Astrocyte of the cerebellum (primary cell): Measurements from ENCODE around the gene CFAP70.

ENCODE experiments used
- DNase-seq: peaks from one replicate; pipeline ENCODE4 v3.0.0-alpha.2; 2011; ENCODE audit warnings: low read depth
- H3K4me3 ChIP-seq: 2 replicates; pipeline ENCODE4 v1.5.1; 2011; ENCODE audit warnings: mild to moderate bottlenecking, low read depth, low read length, moderate library complexity
- CTCF ChIP-seq: IDR thresholded peaks from 2 replicates; pipeline ENCODE4 v1.5.1; 2012; ENCODE audit warnings: low read length, low read depth, moderate library complexity, mild to moderate bottlenecking; ENCODE audit errors: missing control alignments
- in situ Hi-C: cut with HindIII; loops from 2 replicates; pipeline ENCODE4 v1.10.0; 2017; ENCODE audit warnings: low sequenced_read_pairs

The CFAP70 gene

GRCh38 chr10:73358331-73359279 is at the start of gene CFAP70:
CFAP70 (minus strand) TSS chr10:73358864; CDS start chr10:73354796, 4,068 bp downstream.
- in situ Hi-C loops = loop anchor here (5.0 kb wide), 1 partner anchor 61 kb away; no protein-coding TSS in a partner anchor
- TF ChIP-seq CTCF = no peak
- DNase-seq = peak; percentile 93
- peak within 1 kb of the TSS; percentile 66 for H3K4me3 ChIP-seq

GRCh38 chr10:73408061-73408460 is 49.4 kb upstream of the CFAP70 start:
- DNase-seq = no peak
- no peak for TF ChIP-seq CTCF
- H3K4me3 ChIP-seq = no peak overlapping the region
- in situ Hi-C loops = no loop called here

- no peak for TF ChIP-seq CTCF
- no peak overlapping the region for H3K4me3 ChIP-seq
- DNase-seq = no peak
- in situ Hi-C loops = no loop called here
These were observed 48.8 kb upstream of the CFAP70 start for GRCh38 chr10:73407495-73407894.

- no peak for DNase-seq
- no peak overlapping the region for H3K4me3 ChIP-seq
- in situ Hi-C loops = no loop called here
- no peak for TF ChIP-seq CTCF
These were observed 48.2 kb upstream of the CFAP70 start for GRCh38 chr10:73406846-73407245.

- in situ Hi-C loops = no loop called here
- no peak for TF ChIP-seq CTCF
These were observed 46.9 kb upstream of the CFAP70 start for GRCh38 chr10:73405556-73405955.

GRCh38 chr10:73404690-73405089 is 46.0 kb upstream of the CFAP70 start:
- in situ Hi-C loops = no loop called here
- no peak overlapping the region for H3K4me3 ChIP-seq
- no peak for TF ChIP-seq CTCF
- no peak for DNase-seq

More at GRCh38 chr10:73405556-73405955, 46.9 kb upstream of the CFAP70 start:
- DNase-seq = no peak
- H3K4me3 ChIP-seq = no peak overlapping the region
